NOMO-1 treated with dmso at 0.1 percent for 144 hours (cell line): ENCODE data around the gene TBC1D4.

Source experiments
- DNase-seq: peaks from one replicate; lab custom pipeline; 2025; ENCODE audit not compliant: unreplicated experiment; lab: John Stamatoyannopoulos, UW

Gene TBC1D4

GRCh38 chr13:75486146-75487062 is 4.4 kb upstream of the TBC1D4 start:
- no peak for DNase-seq

GRCh38 chr13:75485286-75486062 is 3.5 kb upstream of the TBC1D4 start:
- no peak for DNase-seq

- no peak for DNase-seq
These were observed 781 bp upstream of the TBC1D4 start for GRCh38 chr13:75482820-75483079.

- no peak for DNase-seq
These were observed 546 bp downstream of the TBC1D4 start for GRCh38 chr13:75481176-75482069.

GRCh38 chr13:75480671-75481175 is 1.2 kb downstream of the TBC1D4 start:
- no peak for DNase-seq

GRCh38 chr13:75479102-75479740 is 2.7 kb downstream of the TBC1D4 start:
- DNase-seq, result no peak

GRCh38 chr13:75478659-75479058 is 3.3 kb downstream of the TBC1D4 start:
- DNase-seq, result no peak

GRCh38 chr13:75474956-75475355 is 7.0 kb downstream of the TBC1D4 start:
- DNase-seq, result no peak

- no peak for DNase-seq
These were observed 8.5 kb downstream of the TBC1D4 start for GRCh38 chr13:75473468-75473867.

- no peak for DNase-seq
These were observed 11.3 kb downstream of the TBC1D4 start for GRCh38 chr13:75470676-75471075.

GRCh38 chr13:75469047-75469446 is 12.9 kb downstream of the TBC1D4 start:
- no peak for DNase-seq

- DNase-seq, result no peak
These were observed 13.4 kb downstream of the TBC1D4 start for GRCh38 chr13:75468602-75469001.

- no peak for DNase-seq
These were observed 13.9 kb downstream of the TBC1D4 start for GRCh38 chr13:75468098-75468497.

GRCh38 chr13:75467040-75467728 is 14.8 kb downstream of the TBC1D4 start:
- DNase-seq, result no peak

GRCh38 chr13:75465236-75465635 is 16.7 kb downstream of the TBC1D4 start:
- DNase-seq, result no peak

- DNase-seq, result no peak
These were observed 20.7 kb downstream of the TBC1D4 start for GRCh38 chr13:75461314-75461713.

GRCh38 chr13:75460644-75461043 is 21.3 kb downstream of the TBC1D4 start:
- no peak for DNase-seq

- DNase-seq, result no peak
These were observed 23.1 kb downstream of the TBC1D4 start for GRCh38 chr13:75458696-75459422.

GRCh38 chr13:75455962-75456361 is 26.0 kb downstream of the TBC1D4 start:
- no peak for DNase-seq
